ENCODE measurements around the gene FBXL7.

DNA sequence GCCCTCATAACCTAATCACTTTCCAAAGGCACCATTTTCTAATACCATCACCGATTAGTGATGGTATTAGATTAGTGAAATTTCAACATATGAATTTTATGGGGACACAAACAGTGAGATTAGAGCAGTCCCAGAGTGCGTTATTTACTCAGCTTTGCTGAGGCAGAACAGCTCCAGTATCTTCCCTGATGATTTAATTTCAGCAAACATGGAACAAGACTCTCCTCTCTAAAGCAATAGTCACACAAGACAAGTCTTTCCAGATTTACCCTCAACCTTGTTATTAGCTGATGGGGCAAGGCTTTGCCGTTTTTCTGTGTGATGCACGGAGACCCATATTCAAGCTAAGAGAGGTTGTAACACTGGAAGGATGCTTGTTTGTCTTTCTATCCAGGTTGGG lies 333.4 kb downstream of the FBXL7 start:
- TF ChIP-seq, protein P1, sequence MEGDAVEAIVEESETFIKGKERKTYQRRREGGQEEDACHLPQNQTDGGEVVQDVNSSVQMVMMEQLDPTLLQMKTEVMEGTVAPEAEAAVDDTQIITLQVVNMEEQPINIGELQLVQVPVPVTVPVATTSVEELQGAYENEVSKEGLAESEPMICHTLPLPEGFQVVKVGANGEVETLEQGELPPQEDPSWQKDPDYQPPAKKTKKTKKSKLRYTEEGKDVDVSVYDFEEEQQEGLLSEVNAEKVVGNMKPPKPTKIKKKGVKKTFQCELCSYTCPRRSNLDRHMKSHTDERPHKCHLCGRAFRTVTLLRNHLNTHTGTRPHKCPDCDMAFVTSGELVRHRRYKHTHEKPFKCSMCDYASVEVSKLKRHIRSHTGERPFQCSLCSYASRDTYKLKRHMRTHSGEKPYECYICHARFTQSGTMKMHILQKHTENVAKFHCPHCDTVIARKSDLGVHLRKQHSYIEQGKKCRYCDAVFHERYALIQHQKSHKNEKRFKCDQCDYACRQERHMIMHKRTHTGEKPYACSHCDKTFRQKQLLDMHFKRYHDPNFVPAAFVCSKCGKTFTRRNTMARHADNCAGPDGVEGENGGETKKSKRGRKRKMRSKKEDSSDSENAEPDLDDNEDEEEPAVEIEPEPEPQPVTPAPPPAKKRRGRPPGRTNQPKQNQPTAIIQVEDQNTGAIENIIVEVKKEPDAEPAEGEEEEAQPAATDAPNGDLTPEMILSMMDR (IDR thresholded peaks at IDR 0.05), result no peak
- TF ChIP-seq EP300 (IDR thresholded peaks at IDR 0.05; ENCODE audit: low read depth) (no peak), POLR2A (IDR thresholded peaks at IDR 0.05) (no peak), POLR2AphosphoS5 (IDR thresholded peaks at IDR 0.05) (no peak)

Measured in transverse colon (tissue), 4 donors.